HCT116 (cell line): ENCODE data around the gene HS3ST2. TPM values are rescaled to one million over a fixed set of nuclear protein-coding genes. Genes with fewer than 3 reads are reported as not detected.

Experiments
- ATAC-seq: fragments of 200-7000 bp; cut with Tn5 transposase; 2 replicates; pipeline ENCODE4 v1.9.1; 2020; ENCODE audit warnings: mild to moderate bottlenecking, moderate library complexity
- BruUV-seq: library from RNA; stranded (reverse); fragments of 400-500 nt; replicated peaks from 2 replicates; lab custom pipeline; 2021; lab: Mats Ljungman, UMichigan
- CTCF ChIA-PET: fragments of 300-600 bp; sonication (Branson Sonifier 250); formaldehyde crosslinking; loops from one replicate; lab custom pipeline; 2021; ENCODE audit warnings: antibody characterized with exemption; lab: Charles Lee
- POLR2A ChIA-PET: fragments of 300-600, 350-600 bp; sonication (Branson Sonifier 250); formaldehyde crosslinking; loops from one replicate; lab custom pipeline; 2021; ENCODE audit warnings: antibody characterized with exemption; lab: Charles Lee
- RAD21 ChIA-PET, 2 experiments: fragments of 300-600 bp; sonication (Branson Sonifier 250); formaldehyde crosslinking; loops; one replicate each; lab custom pipeline; 2023; ENCODE audit warnings: low total read pairs in 2 of 2; ENCODE audit not compliant: uncharacterized antibody in 2 of 2, unreplicated experiment in 2 of 2, low non-redundant PET in 1 of 2; lab: Charles Lee
- DNase-seq: peaks from one replicate; pipeline ENCODE4 v3.0.0-alpha.2; 2010; ENCODE audit warnings: low read depth, low spot score
- H2AFZ ChIP-seq: fragments of 200-600 bp; shearing (Covaris generic), sonication (generic); 2 replicates; pipeline ENCODE4 v1.6.1; 2017; ENCODE audit warnings: low read depth, mixed run types, mixed read lengths, antibody characterized with exemption, low read length; ENCODE audit not compliant: poor library complexity, severe bottlenecking
- H3K27ac ChIP-seq: 2 replicates; pipeline ENCODE4 v1.5.1; 2012; ENCODE audit warnings: low read depth, low read length
- H3K27me3 ChIP-seq: fragments of 200-600 bp; sonication (generic); 2 replicates; pipeline ENCODE4 v1.6.1; 2016; ENCODE audit warnings: mixed run types, low read length, mixed read lengths; ENCODE audit not compliant: insufficient read depth
- H3K36me3 ChIP-seq, 2 experiments: fragments of 200-500 bp in 1 of 2; fragments of 200-600 bp in 1 of 2; sonication (Bioruptor generic) in 1 of 2; sonication (generic) in 1 of 2; 2 replicates each; pipeline versions ENCODE4 v1.5.1 to v1.6.1; 2014 to 2016; ENCODE audit warnings: low read length in 2 of 2, inconsistent platforms in 1 of 2, mixed read lengths in 1 of 2, mixed run types in 1 of 2; ENCODE audit not compliant: insufficient read depth in 2 of 2, control insufficient read depth in 1 of 2
- H3K4me1 ChIP-seq, 2 experiments: fragments of 200-600 bp in 1 of 2; sonication (generic) in 1 of 2; 2 replicates each; pipeline versions ENCODE4 v1.5.1 to v1.6.1; 2012 to 2017; ENCODE audit warnings: low read length in 2 of 2, inconsistent platforms in 1 of 2, mild to moderate bottlenecking in 1 of 2, mixed read lengths in 1 of 2, mixed run types in 1 of 2, moderate library complexity in 1 of 2; ENCODE audit not compliant: insufficient read depth in 2 of 2, control insufficient read depth in 1 of 2
- H3K4me2 ChIP-seq: fragments of 200-600 bp; sonication (generic); 2 replicates; pipeline ENCODE4 v1.6.1; 2017; ENCODE audit warnings: mixed run types, low read length, mixed read lengths
- H3K4me3 ChIP-seq, 2 experiments: fragments of 200-600 bp in 1 of 2; sonication (generic) in 1 of 2; replicated peaks in 1 of 2; 2 replicates each; pipeline ENCODE4 v1.5.1; 2011 to 2016; ENCODE audit warnings: low read length in 2 of 2, control low read depth in 1 of 2, low read depth in 1 of 2, mild to moderate bottlenecking in 1 of 2, mixed read lengths in 1 of 2, mixed run types in 1 of 2
- H3K79me2 ChIP-seq: fragments of 200-600 bp; sonication (generic); 2 replicates; pipeline ENCODE4 v1.6.1; 2017; ENCODE audit warnings: mild to moderate bottlenecking, mixed run types, low read length, moderate library complexity, mixed read lengths; ENCODE audit not compliant: insufficient read depth
- H3K9ac ChIP-seq: fragments of 200-600 bp; sonication (generic); 2 replicates; pipeline ENCODE4 v1.6.1; 2016; ENCODE audit warnings: low read length, mixed read lengths
- H3K9me2 ChIP-seq: fragments of 200-600 bp; sonication (generic), shearing (Covaris generic); 2 replicates; pipeline ENCODE4 v1.6.1; 2017; ENCODE audit warnings: mixed run types, mild to moderate bottlenecking, moderate library complexity; ENCODE audit not compliant: insufficient read depth
- H3K9me3 ChIP-seq, 2 experiments: fragments of 200-500 bp in 1 of 2; fragments of 200-600 bp in 1 of 2; sonication (Bioruptor generic) in 1 of 2; sonication (generic) in 1 of 2; 2 replicates each; pipeline ENCODE4 v1.6.1; 2014 to 2017; ENCODE audit warnings: low read length in 2 of 2, mixed read lengths in 2 of 2, inconsistent platforms in 1 of 2, low read depth in 1 of 2, mild to moderate bottlenecking in 1 of 2, mixed run types in 1 of 2, moderate library complexity in 1 of 2; ENCODE audit not compliant: control insufficient read depth in 1 of 2, insufficient read depth in 1 of 2
- H4K20me1 ChIP-seq: fragments of 200-600 bp; sonication (generic), shearing (Covaris generic); 2 replicates; pipeline ENCODE4 v1.6.1; 2017; ENCODE audit warnings: mixed run types, mild to moderate bottlenecking, moderate library complexity; ENCODE audit not compliant: insufficient read depth
- CEBPB ChIP-seq: IDR thresholded peaks from 2 replicates; pipeline ENCODE4 v1.6.1; 2012; ENCODE audit warnings: low read depth
- EZH2phosphoT487 ChIP-seq: fragments of 200-600 bp; IDR thresholded peaks from 2 replicates; pipeline ENCODE4 v1.6.1; 2018; ENCODE audit warnings: antibody characterized with exemption, borderline replicate concordance
- FOSL1 ChIP-seq: IDR thresholded peaks from 2 replicates; pipeline ENCODE4 v1.6.1; 2012; ENCODE audit warnings: low read depth
- MAX ChIP-seq: IDR thresholded peaks from 2 replicates; pipeline ENCODE4 v1.6.1; 2012
- POLR2A ChIP-seq: IDR thresholded peaks from 2 replicates; pipeline ENCODE4 v1.7.0; 2011; ENCODE audit warnings: borderline replicate concordance; ENCODE audit not compliant: insufficient read depth, insufficient read length; ENCODE audit errors: extremely low read depth
- POLR2AphosphoS5 ChIP-seq: IDR thresholded peaks from 2 replicates; pipeline ENCODE4 v1.6.1; 2011; ENCODE audit warnings: mild to moderate bottlenecking, low read depth, low read length, moderate library complexity
- RAD21 ChIP-seq: IDR thresholded peaks from 2 replicates; pipeline ENCODE4 v1.6.1; 2012; ENCODE audit warnings: low read depth, mild to moderate bottlenecking
- REST ChIP-seq: IDR thresholded peaks from 2 replicates; pipeline ENCODE4 v1.6.1; 2012; ENCODE audit warnings: low read depth
- SIN3A ChIP-seq: IDR thresholded peaks from 2 replicates; pipeline ENCODE4 v1.6.1; 2012; ENCODE audit warnings: low read depth
- TCF7L2 ChIP-seq: IDR thresholded peaks from 2 replicates; pipeline ENCODE4 v1.7.0; 2011; ENCODE audit warnings: borderline replicate concordance, inconsistent platforms; ENCODE audit not compliant: insufficient read depth, insufficient read length; ENCODE audit errors: extremely low read depth
- YY1 ChIP-seq: IDR thresholded peaks from 2 replicates; pipeline ENCODE4 v1.6.1; 2011; ENCODE audit warnings: low read length, low read depth, moderate library complexity, mild to moderate bottlenecking; ENCODE audit not compliant: insufficient replicate concordance; ENCODE audit errors: extremely low read depth
- ZBTB33 ChIP-seq: IDR thresholded peaks from 2 replicates; pipeline ENCODE4 v1.6.1; 2011; ENCODE audit warnings: mild to moderate bottlenecking, low read length, moderate library complexity; ENCODE audit not compliant: insufficient replicate concordance; ENCODE audit errors: extremely low read depth
- ZFX ChIP-seq: fragments of 450-650 bp; IDR thresholded peaks from 2 replicates; pipeline ENCODE4 v1.6.1; 2017
- ZNF274 ChIP-seq: fragments of 200-500 bp; sonication (Bioruptor generic); IDR thresholded peaks from 2 replicates; pipeline ENCODE4 v1.6.1; 2014; ENCODE audit warnings: mild to moderate bottlenecking, low read depth, low read length, inconsistent platforms
- intact Hi-C: fragments of 100-400 bp; cut with micrococcal nuclease; formaldehyde crosslinking; loops from 2 replicates; pipeline ENCODE4 v1.10.0; 2022
- total RNA-seq: library from RNA; stranded (reverse); gene quantifications from one replicate; pipeline ENCODE4 v1.2.1, GENCODE V29; 2021; ENCODE audit not compliant: unreplicated experiment

Gene HS3ST2
- total RNA-seq, 1 experiment from 2014 or later: not detected

- DNase-seq (no peak), ATAC-seq (no peak)
- intact Hi-C loops: no loop called here
- ChIA-PET RAD21 (no interaction called here), CTCF (no interaction called here), POLR2A (no interaction called here)
- Histone ChIP-seq H3K9ac (no peak overlapping the region), H3K9me3 (no peaks in the 10 kb centered on the region), H3K4me3 (no peak overlapping the region), H2AFZ (no peak overlapping the region), H3K4me1 (no peaks in the 10 kb centered on the region; a peak in 1 of 4 replicates), H3K36me3 (no peaks in the 10 kb centered on the region), H3K9me2 (no peaks in the 10 kb centered on the region), H4K20me1 (no peaks in the 10 kb centered on the region), H3K79me2 (no peaks in the 10 kb centered on the region), H3K27ac (no peak overlapping the region), H3K4me2 (no peak overlapping the region), H3K27me3 (peaks cover 8% of the 10 kb centered on the region)
- TF ChIP-seq RAD21 (no peak), MAX (no peak), REST (no peak), EZH2phosphoT487 (no peak), SIN3A (no peak), TCF7L2 (no peak), ZFX (no peak), FOSL1 (no peak), POLR2AphosphoS5 (no peak), ZBTB33 (no peak), CEBPB (no peak), ZNF274 (no peak), YY1 (no peak), POLR2A (no peak)
- BruUV-seq: no TSS peak
These were observed 128.8 kb downstream of the HS3ST2 start for GRCh38 chr16:22942811-22943210.
